Right atrium auricular region (tissue), 2 donors: ENCODE results near the gene SMAD5. TPM values are rescaled to one million over a fixed set of nuclear protein-coding genes. Genes with fewer than 3 reads are reported as not detected.

Source experiments
- DNase-seq: peaks from one replicate; pipeline ENCODE4 v3.0.0-alpha.2; 2019; ENCODE audit warnings: low spot score
- H3K27ac ChIP-seq, 2 donors: fragments of 200-600 bp; sonication (generic); 1 replicate in 1 of 2; 2 replicates in 1 of 2; pipeline ENCODE4 v1.5.1; 2016 to 2019
- H3K27me3 ChIP-seq, 2 donors: fragments of 200-600 bp; sonication (generic); one replicate each; pipeline versions ENCODE4 v1.5.1 to v1.6.0; 2017 to 2019
- H3K36me3 ChIP-seq: fragments of 200-600 bp; sonication (generic); one replicate; pipeline ENCODE4 v1.5.1; 2016
- H3K4me1 ChIP-seq, 2 donors: fragments of 200-600 bp; sonication (generic); one replicate each; pipeline versions ENCODE4 v1.5.1 to v1.6.0; 2017 to 2019
- H3K4me3 ChIP-seq, 2 donors: fragments of 200-600 bp; sonication (generic); 1 replicate in 1 of 2; 2 replicates in 1 of 2; pipeline ENCODE4 v1.5.1; 2017 to 2019; ENCODE audit warnings: mild to moderate bottlenecking in 1 of 2, moderate library complexity in 1 of 2
- H3K9me3 ChIP-seq, 2 donors: fragments of 200-600 bp; sonication (generic); one replicate each; pipeline ENCODE4 v1.5.1; 2019
- total RNA-seq, 2 donors: library from RNA; depleted of rRNA; stranded (reverse); fragments of >200 nt; gene quantifications; one replicate each; pipeline ENCODE4 v1.1.0, GENCODE V29; 2016
- TF ChIP-seq, protein P1 (sequence below), 2 donors: fragments of 200-600 bp; sonication (generic); IDR thresholded peaks; one replicate each; pipeline ENCODE4 v1.5.1; 2019; ENCODE audit warnings: antibody characterized with exemption in 2 of 2

The SMAD5 gene
- total RNA-seq, 2 donors from 2014 or later = 25.0 to 26.7 TPM

DNA sequence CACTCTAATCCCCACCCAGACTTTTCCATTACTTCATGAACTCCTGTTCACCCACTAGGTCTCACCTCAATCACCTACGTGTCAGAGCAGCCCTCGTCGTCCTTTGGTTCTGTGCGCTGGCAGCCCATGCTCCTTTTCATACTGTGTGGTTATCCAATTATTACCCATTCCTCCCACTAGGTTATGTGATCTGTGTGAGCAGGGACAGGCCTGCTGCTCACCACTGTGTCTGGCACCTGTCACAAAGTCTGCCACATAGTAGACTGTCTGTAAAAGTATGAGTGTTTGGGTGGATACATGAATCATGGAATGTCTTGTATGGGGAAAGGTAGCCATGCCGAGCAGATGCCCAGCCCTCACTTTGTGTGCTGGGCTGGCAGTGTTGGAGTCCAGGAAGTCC lies 12.1 kb upstream of the SMAD5 start:
- H3K9me3 ChIP-seq = no peaks in the 10 kb centered on the region
- no peak overlapping the region for H3K27ac ChIP-seq
- H3K36me3 ChIP-seq = no peaks in the 10 kb centered on the region
- H3K4me3 ChIP-seq = no peak overlapping the region
- DNase-seq = no peak
- TF ChIP-seq, protein P1, sequence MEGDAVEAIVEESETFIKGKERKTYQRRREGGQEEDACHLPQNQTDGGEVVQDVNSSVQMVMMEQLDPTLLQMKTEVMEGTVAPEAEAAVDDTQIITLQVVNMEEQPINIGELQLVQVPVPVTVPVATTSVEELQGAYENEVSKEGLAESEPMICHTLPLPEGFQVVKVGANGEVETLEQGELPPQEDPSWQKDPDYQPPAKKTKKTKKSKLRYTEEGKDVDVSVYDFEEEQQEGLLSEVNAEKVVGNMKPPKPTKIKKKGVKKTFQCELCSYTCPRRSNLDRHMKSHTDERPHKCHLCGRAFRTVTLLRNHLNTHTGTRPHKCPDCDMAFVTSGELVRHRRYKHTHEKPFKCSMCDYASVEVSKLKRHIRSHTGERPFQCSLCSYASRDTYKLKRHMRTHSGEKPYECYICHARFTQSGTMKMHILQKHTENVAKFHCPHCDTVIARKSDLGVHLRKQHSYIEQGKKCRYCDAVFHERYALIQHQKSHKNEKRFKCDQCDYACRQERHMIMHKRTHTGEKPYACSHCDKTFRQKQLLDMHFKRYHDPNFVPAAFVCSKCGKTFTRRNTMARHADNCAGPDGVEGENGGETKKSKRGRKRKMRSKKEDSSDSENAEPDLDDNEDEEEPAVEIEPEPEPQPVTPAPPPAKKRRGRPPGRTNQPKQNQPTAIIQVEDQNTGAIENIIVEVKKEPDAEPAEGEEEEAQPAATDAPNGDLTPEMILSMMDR (IDR thresholded peaks at IDR 0.05) = no peak
- no peaks in the 10 kb centered on the region for H3K27me3 ChIP-seq
- H3K4me1 ChIP-seq = no peaks in the 10 kb centered on the region

DNA sequence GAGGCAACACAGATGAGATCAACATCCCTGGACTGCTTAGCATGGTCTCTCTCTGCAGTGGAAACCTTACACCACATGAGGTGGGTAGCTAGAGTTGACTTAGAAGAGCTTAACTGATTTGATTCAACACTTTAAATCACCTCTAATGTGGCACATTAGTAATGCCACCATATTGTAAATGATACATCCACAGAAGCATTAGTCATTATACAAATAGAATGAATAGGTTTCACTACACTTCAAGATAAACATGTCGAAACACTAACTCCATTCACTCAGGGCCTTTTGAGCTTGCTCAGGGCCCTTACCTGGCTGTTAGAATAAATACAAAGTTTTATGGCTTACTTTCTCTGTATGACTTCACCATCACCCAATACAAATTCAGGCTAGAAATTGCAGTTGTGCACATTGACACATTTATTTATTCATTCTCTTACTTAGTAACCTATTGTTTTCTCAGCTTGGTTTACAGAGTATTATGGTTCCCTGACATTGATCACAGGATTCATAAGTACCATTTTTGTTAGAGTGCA lies 9.3 kb upstream of the SMAD5 start:
- Histone ChIP-seq H3K4me3 (no peak overlapping the region), H3K36me3 (no peaks in the 10 kb centered on the region), H3K4me1 (no peaks in the 10 kb centered on the region), H3K27me3 (no peaks in the 10 kb centered on the region), H3K9me3 (no peaks in the 10 kb centered on the region), H3K27ac (no peak overlapping the region)
- TF ChIP-seq, protein P1 (IDR thresholded peaks at IDR 0.05) = no peak
- DNase-seq = no peak

- TF ChIP-seq, protein P1 (IDR thresholded peaks at IDR 0.05) = no peak
- Histone ChIP-seq H3K9me3 (no peaks in the 10 kb centered on the region), H3K36me3 (no peaks in the 10 kb centered on the region), H3K4me1 (peaks cover 0 to 11% of the 10 kb centered on the region in 2 donors), H3K27me3 (no peaks in the 10 kb centered on the region), H3K27ac (no peak overlapping the region), H3K4me3 (no peak overlapping the region)
- no peak for DNase-seq
Observed at GRCh38 chr5:136127560-136127959, 5.1 kb upstream of the SMAD5 start.

DNA sequence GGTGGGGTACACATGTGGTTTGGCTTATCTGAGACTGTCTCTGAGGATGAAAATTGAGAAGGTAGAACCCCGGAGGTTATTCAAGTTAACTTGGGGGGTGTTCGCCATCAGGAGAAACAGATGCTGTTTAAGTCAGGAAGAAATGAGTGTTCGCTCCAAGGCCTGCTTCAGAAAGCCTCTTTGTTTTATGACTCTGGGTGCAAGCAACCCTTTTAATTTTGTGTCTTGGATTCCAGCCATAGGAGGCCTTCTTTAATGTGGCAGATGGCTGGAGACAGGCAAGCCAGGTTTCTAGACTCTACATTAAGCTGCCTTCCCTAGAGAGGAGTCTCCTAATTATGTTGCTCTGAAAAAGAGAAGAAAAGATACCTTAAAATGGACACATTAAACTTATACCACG lies 4.2 kb upstream of the SMAD5 start:
- no peaks in the 10 kb centered on the region for H3K9me3 ChIP-seq

GRCh38 chr5:136129445-136129844 lies 3.2 kb upstream of the SMAD5 start:
- TF ChIP-seq, protein P1 (IDR thresholded peaks at IDR 0.05) = no peak
- H3K9me3 ChIP-seq = no peaks in the 10 kb centered on the region
- no peak overlapping the region for H3K27ac ChIP-seq
- H3K36me3 ChIP-seq = no peaks in the 10 kb centered on the region
- no peak overlapping the region for H3K4me3 ChIP-seq
- H3K27me3 ChIP-seq = no peaks in the 10 kb centered on the region
- DNase-seq = no peak
- H3K4me1 ChIP-seq = peaks cover 0 to 20% of the 10 kb centered on the region in 2 donors

More for the DNA sequence above, 4.2 kb upstream of the SMAD5 start:
- no peak overlapping the region for H3K27ac ChIP-seq
- peaks cover 0 to 11% of the 10 kb centered on the region in 2 donors for H3K4me1 ChIP-seq
- H3K4me3 ChIP-seq = no peak overlapping the region
- DNase-seq = no peak
- TF ChIP-seq, protein P1 (IDR thresholded peaks at IDR 0.05) = no peak
- H3K36me3 ChIP-seq = no peaks in the 10 kb centered on the region
- H3K27me3 ChIP-seq = no peaks in the 10 kb centered on the region

DNA sequence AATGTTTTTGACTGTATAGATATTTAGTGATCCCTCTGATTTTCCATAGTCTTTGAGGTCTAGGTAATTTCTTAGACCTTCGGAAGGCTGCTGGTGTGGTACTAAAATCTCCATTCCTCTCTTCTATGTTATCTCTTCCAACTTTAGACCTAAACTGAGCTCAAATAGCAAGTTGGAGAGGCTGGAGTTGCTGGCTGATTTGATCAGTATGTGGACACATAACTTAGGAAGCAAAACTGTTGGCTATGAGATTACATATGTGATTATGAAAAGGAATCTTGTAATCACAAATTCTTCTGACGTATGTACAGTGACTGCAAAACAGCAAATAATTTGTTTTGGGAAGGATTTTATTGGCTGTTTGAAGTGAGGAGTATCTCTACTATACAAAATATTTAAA lies 2.1 kb upstream of the SMAD5 start:
- TF ChIP-seq, protein P1 (IDR thresholded peaks at IDR 0.05) = no peak
- Histone ChIP-seq H3K36me3 (no peaks in the 10 kb centered on the region), H3K27ac (no peak overlapping the region)

More for the DNA sequence above, 2.1 kb upstream of the SMAD5 start:
- Histone ChIP-seq H3K27me3 (no peaks in the 10 kb centered on the region), H3K4me1 (peaks cover 0 to 31% of the 10 kb centered on the region in 2 donors), H3K4me3 (no peak overlapping the region), H3K9me3 (no peaks in the 10 kb centered on the region)
- no peak for DNase-seq
